H1 (cell line): ENCODE measurements around the gene DUOXA2. TPM values are rescaled to one million over a fixed set of nuclear protein-coding genes. Genes with fewer than 3 reads are reported as not detected.
A peak's percentile ranks its signal among the peaks of the same experiment; 100 is the strongest.

Experiments used
- BACH1 ChIP-seq: IDR thresholded peaks from 2 replicates; pipeline ENCODE4 v1.6.1; 2012; ENCODE audit warnings: low read length, improper control_type of control experiment
- BRCA1 ChIP-seq: IDR thresholded peaks from 2 replicates; pipeline ENCODE4 v1.6.1; 2012; ENCODE audit warnings: low read depth, low read length, improper control_type of control experiment
- CHD2 ChIP-seq: IDR thresholded peaks from 2 replicates; pipeline ENCODE4 v1.6.1; 2012; ENCODE audit warnings: low read length, improper control_type of control experiment
- CTBP2 ChIP-seq: IDR thresholded peaks from 2 replicates; pipeline ENCODE4 v1.7.0; 2011; ENCODE audit warnings: borderline replicate concordance, mild to moderate bottlenecking, moderate library complexity, mixed read lengths, low read length; ENCODE audit not compliant: insufficient read depth, insufficient read length
- EP300 ChIP-seq, 2 experiments: IDR thresholded peaks; 1 replicate in 1 of 2; 2 replicates in 1 of 2; pipeline ENCODE4 v1.6.1; 2011 to 2012; ENCODE audit warnings: low read depth in 2 of 2, low read length in 2 of 2, mild to moderate bottlenecking in 2 of 2, borderline replicate concordance in 1 of 2, inconsistent platforms in 1 of 2, moderate library complexity in 1 of 2
- GABPA ChIP-seq: IDR thresholded peaks from 2 replicates; pipeline ENCODE4 v1.6.1; 2011; ENCODE audit warnings: mild to moderate bottlenecking, low read length, moderate library complexity, borderline replicate concordance; ENCODE audit not compliant: insufficient read depth
- HDAC2 ChIP-seq, 2 experiments: fragments of 300-600 bp in 1 of 2; sonication (generic) in 1 of 2; IDR thresholded peaks; 2 replicates each; pipeline ENCODE4 v1.6.1; 2011 to 2012; ENCODE audit warnings: low read depth in 2 of 2, low read length in 2 of 2, mild to moderate bottlenecking in 2 of 2, moderate library complexity in 2 of 2, borderline replicate concordance in 1 of 2, inconsistent platforms in 1 of 2
- JUND ChIP-seq: IDR thresholded peaks from 2 replicates; pipeline ENCODE4 v1.6.1; 2011; ENCODE audit warnings: mild to moderate bottlenecking, improper control_type of control experiment, low read length
- KDM1A ChIP-seq: fragments of 200-600, 300-600 bp; sonication (generic); IDR thresholded peaks from 2 replicates; pipeline ENCODE4 v1.7.1; 2016; ENCODE audit warnings: mild to moderate bottlenecking, low read length, borderline replicate concordance
- KDM5A ChIP-seq: fragments of 200-600 bp; IDR thresholded peaks from 2 replicates; pipeline ENCODE4 v1.7.1; 2012; ENCODE audit warnings: mild to moderate bottlenecking, low read length, inconsistent platforms, mixed read lengths
- NANOG ChIP-seq: IDR thresholded peaks from 2 replicates; pipeline ENCODE4 v1.6.1; 2011; ENCODE audit warnings: low read length, low read depth, mild to moderate bottlenecking, inconsistent platforms; ENCODE audit not compliant: insufficient read depth, poor library complexity, severe bottlenecking
- POLR2A ChIP-seq, 2 experiments: IDR thresholded peaks; 1 replicate in 1 of 2; 2 replicates in 1 of 2; pipeline ENCODE4 v1.6.1; 2011; ENCODE audit warnings: low read depth in 2 of 2, low read length in 2 of 2, mild to moderate bottlenecking in 2 of 2; ENCODE audit errors: control extremely low read depth in 1 of 2
- POLR2AphosphoS5 ChIP-seq: IDR thresholded peaks from 2 replicates; pipeline ENCODE4 v1.6.1; 2011; ENCODE audit warnings: low read depth, low read length
- RNF2 ChIP-seq: fragments of 200-900, 300-1000 bp; sonication (generic); IDR thresholded peaks from 2 replicates; pipeline ENCODE4 v1.7.1; 2016; ENCODE audit warnings: borderline replicate concordance, low read depth, mild to moderate bottlenecking, antibody characterized with exemption, low read length; ENCODE audit not compliant: poor library complexity, severe bottlenecking; ENCODE audit errors: missing control alignments
- RXRA ChIP-seq: IDR thresholded peaks from 2 replicates; pipeline ENCODE4 v1.6.1; 2011; ENCODE audit warnings: low read depth, mild to moderate bottlenecking, low read length, moderate library complexity; ENCODE audit not compliant: insufficient read depth
- SP4 ChIP-seq: IDR thresholded peaks from 2 replicates; pipeline ENCODE4 v1.6.1; 2012; ENCODE audit warnings: low read length, inconsistent platforms
- TEAD4 ChIP-seq: IDR thresholded peaks from 2 replicates; pipeline ENCODE4 v1.6.1; 2012; ENCODE audit warnings: low read depth, low read length, inconsistent platforms, mixed read lengths
- polyA plus RNA-seq, 7 experiments: library from polyadenylated mRNA; depleted of rRNA in 3 of 7; stranded (reverse) in 5 of 7; unstranded in 2 of 7; fragments of >200 nt in 5 of 7; fragments of 200-250 nt in 2 of 7; gene quantifications; 1 replicate in 5 of 7; 2 replicates in 1 of 7; 4 replicates in 1 of 7; pipeline versions ENCODE4 v1.2.1 to v1.2.3, GENCODE V29; 2011 to 2013; ENCODE audit warnings: missing spikeins in 2 of 7, mixed read lengths in 2 of 7
- total RNA-seq: library from RNA; stranded (reverse); fragmentation: NEBNext Ultra II Directional; extraction: Animal tissue kit (Norgen Biotek cat#: 25700); gene quantifications from 2 replicates; pipeline ENCODE4 v1.2.1, GENCODE V29; 2021
- TF ChIP-seq, protein P1 (sequence below): IDR thresholded peaks from 2 replicates; pipeline ENCODE4 v1.6.1; 2011; ENCODE audit warnings: low read length, improper control_type of control experiment
- TF ChIP-seq, protein P2 (sequence below): IDR thresholded peaks from 2 replicates; pipeline ENCODE4 v1.6.1; 2011; ENCODE audit warnings: low read depth, mild to moderate bottlenecking, low read length; ENCODE audit not compliant: insufficient read depth
- TF ChIP-seq, protein P3 (sequence below): IDR thresholded peaks from 2 replicates; pipeline ENCODE4 v1.6.1; 2012; ENCODE audit warnings: inconsistent platforms

Gene DUOXA2
- total and polyA plus RNA-seq, 2 of the 8 experiments (the other 6 are each of a cell fraction or from before 2014, with no cell fraction given) = 0.05 TPM; not detected in 1

DNA sequence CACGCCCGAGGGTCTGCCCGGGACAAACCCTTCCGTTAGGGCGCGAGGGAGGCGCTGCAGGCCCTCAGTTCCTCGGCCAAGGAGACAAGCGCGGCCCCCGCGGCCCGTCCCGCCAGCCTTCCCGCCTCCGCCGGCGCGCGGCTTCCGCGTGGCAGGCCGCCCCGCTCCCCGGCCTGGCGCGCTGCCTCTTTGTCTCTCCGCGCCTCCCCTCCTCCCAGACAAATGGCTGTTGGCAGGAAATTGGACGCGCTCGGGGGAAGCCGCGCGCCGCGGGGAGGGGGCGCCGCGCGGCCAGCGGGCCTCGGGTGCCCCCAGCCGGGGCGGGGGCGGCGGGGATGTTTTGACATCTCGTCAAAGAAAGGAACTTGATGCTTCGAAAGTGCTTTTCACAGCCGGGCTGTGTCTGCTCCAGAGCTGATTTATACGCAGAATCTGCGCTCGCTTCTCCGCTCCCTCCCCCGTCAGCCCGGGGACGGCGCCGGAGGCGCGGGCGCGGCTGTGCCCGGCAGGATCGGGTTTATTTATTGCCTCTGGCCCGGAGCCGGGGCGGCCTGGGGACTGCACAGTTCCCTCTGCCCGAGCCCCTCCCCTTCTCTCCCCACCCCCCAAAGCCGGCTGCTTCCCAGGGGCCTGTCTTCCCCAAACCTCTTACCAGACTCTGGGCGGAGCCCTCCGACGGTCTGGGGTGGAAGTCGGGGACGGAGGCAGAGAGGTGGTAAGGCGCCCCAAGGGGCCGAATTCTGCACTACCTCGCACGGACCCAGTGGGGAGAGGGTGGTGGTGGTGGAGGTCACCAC is 52.9 kb downstream of the DUOXA2 start (continued):
- TF ChIP-seq, protein P1, sequence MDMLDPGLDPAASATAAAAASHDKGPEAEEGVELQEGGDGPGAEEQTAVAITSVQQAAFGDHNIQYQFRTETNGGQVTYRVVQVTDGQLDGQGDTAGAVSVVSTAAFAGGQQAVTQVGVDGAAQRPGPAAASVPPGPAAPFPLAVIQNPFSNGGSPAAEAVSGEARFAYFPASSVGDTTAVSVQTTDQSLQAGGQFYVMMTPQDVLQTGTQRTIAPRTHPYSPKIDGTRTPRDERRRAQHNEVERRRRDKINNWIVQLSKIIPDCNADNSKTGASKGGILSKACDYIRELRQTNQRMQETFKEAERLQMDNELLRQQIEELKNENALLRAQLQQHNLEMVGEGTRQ = no peak
- TF ChIP-seq, protein P2, sequence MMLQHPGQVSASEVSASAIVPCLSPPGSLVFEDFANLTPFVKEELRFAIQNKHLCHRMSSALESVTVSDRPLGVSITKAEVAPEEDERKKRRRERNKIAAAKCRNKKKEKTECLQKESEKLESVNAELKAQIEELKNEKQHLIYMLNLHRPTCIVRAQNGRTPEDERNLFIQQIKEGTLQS = no peak
- TF ChIP-seq CHD2 (no peak), JUND (no peak), KDM1A (no peak), BRCA1 (no peak), KDM5A (no peak), GABPA (0 out of 2 replicates have a peak, but pooled peaks have one; percentile 26), POLR2AphosphoS5 (peak; percentile 29), EP300 (IDR thresholded peaks at IDR 0.05; ENCODE audit: borderline replicate concordance in 1 of 2, low read depth in 2 of 2, low read length in 2 of 2) (peak in 1 of 2 experiments; percentile 16; a peak in 1 of 3 replicates), SP4 (no peak), RNF2 (no peak), BACH1 (no peak), RXRA (no peak), TEAD4 (no peak), POLR2A (IDR thresholded peaks at IDR 0.05; ENCODE audit: control extremely low read depth in 1 of 2, low read depth in 2 of 2, low read length in 2 of 2) (peak; percentile 46 to 75), HDAC2 (IDR thresholded peaks at IDR 0.05; ENCODE audit: borderline replicate concordance in 1 of 2, low read depth in 2 of 2, low read length in 2 of 2) (no peak), CTBP2 (no peak), NANOG (no peak)
- TF ChIP-seq, protein P3, sequence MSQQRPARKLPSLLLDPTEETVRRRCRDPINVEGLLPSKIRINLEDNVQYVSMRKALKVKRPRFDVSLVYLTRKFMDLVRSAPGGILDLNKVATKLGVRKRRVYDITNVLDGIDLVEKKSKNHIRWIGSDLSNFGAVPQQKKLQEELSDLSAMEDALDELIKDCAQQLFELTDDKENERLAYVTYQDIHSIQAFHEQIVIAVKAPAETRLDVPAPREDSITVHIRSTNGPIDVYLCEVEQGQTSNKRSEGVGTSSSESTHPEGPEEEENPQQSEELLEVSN = peak; percentile 12; the same call in 1 of the 2 replicates
